Tibial nerve (tissue), 3 donors: ENCODE measurements around the gene DUSP7.

Experiments used
- POLR2A ChIP-seq, 2 donors: fragments of 450-650 bp; IDR thresholded peaks; one replicate each; pipeline ENCODE4 v1.6.1; 2017; ENCODE audit warnings: antibody characterized with exemption in 2 of 2, mild to moderate bottlenecking in 2 of 2, moderate library complexity in 2 of 2
- TF ChIP-seq, protein P1 (sequence below), 5 experiments: fragments of 200-600 bp in 3 of 5; fragments of 450-650 bp in 2 of 5; sonication (generic) in 3 of 5; IDR thresholded peaks; one replicate each; pipeline ENCODE4 v1.5.1; 2016 to 2019; ENCODE audit warnings: antibody characterized with exemption in 5 of 5, mild to moderate bottlenecking in 3 of 5, moderate library complexity in 2 of 5

DNA sequence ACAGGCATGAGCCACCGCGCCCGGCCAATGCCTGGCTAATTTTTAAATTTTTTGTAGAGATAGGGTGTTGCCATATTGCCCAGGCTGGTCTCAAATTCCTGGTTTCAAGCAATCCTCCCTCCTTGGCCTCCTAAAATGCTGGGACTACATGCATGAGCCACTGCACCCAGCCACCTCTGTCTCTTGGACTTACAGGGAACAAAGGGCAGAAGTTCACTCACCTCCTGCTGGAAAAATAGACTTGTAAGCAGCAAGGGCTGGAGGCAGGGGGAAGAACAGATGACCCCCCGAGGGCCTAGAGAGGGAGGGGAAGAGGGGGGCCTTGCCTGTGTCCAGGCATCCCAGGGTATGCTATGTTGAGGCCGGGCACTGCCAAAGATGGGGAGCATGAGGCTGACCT is 22.2 kb downstream of the DUSP7 start:
- TF ChIP-seq, protein P1, sequence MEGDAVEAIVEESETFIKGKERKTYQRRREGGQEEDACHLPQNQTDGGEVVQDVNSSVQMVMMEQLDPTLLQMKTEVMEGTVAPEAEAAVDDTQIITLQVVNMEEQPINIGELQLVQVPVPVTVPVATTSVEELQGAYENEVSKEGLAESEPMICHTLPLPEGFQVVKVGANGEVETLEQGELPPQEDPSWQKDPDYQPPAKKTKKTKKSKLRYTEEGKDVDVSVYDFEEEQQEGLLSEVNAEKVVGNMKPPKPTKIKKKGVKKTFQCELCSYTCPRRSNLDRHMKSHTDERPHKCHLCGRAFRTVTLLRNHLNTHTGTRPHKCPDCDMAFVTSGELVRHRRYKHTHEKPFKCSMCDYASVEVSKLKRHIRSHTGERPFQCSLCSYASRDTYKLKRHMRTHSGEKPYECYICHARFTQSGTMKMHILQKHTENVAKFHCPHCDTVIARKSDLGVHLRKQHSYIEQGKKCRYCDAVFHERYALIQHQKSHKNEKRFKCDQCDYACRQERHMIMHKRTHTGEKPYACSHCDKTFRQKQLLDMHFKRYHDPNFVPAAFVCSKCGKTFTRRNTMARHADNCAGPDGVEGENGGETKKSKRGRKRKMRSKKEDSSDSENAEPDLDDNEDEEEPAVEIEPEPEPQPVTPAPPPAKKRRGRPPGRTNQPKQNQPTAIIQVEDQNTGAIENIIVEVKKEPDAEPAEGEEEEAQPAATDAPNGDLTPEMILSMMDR (IDR thresholded peaks at IDR 0.05) = no peak
- TF ChIP-seq POLR2A (IDR thresholded peaks at IDR 0.05) = no peak
